ENCODE data around the gene RUFY1.
A peak's percentile ranks its signal among the peaks of the same experiment; 100 is the strongest.
"Not testable (repeated sequence)": the region's sequence is repeated elsewhere in the genome, so short reads cannot be mapped to it uniquely, and the experiment has no call there.

Gene RUFY1

GRCh38 chr5:179657302-179658178 lies 107.2 kb downstream of the RUFY1 start:
- not testable (repeated sequence) for H3K36me3 ChIP-seq (ENCODE audit: insufficient read depth, low read depth, low read length); H3K4me1 ChIP-seq (ENCODE audit: insufficient read depth, low read length); H3K9me3 ChIP-seq (ENCODE audit: insufficient read depth, low read depth, low read length); H3K27me3 ChIP-seq (ENCODE audit: insufficient read depth, low read length); H3K9ac ChIP-seq (ENCODE audit: low read depth, low read length); H3K4me3 ChIP-seq (ENCODE audit: low read length); H3K27ac ChIP-seq (ENCODE audit: low read length)

- not testable (repeated sequence) for H3K9me3 ChIP-seq (ENCODE audit: insufficient read depth, low read depth, low read length); H3K27ac ChIP-seq (ENCODE audit: low read length); H3K36me3 ChIP-seq (ENCODE audit: insufficient read depth, low read depth, low read length); H3K27me3 ChIP-seq (ENCODE audit: insufficient read depth, low read length); H3K4me1 ChIP-seq (ENCODE audit: insufficient read depth, low read length)
- H3K9ac ChIP-seq (ENCODE audit: low read depth, low read length), result peak overlapping the region; percentile 40; the same call in 1 of the 2 replicates
- H3K4me3 ChIP-seq (ENCODE audit: low read length), result peak overlapping the region; percentile 63
These were observed 108.0 kb downstream of the RUFY1 start for GRCh38 chr5:179658179-179658856.
